Astrocyte (in vitro differentiated cells and primary cell): ENCODE data around the gene ZBTB18. TPM values are rescaled to one million over a fixed set of nuclear protein-coding genes. Genes with fewer than 3 reads are reported as not detected.

Source experiments
- DNase-seq: peaks from one replicate; pipeline ENCODE4 v3.0.0-alpha.2; 2010; ENCODE audit warnings: low read depth
- FAIRE-seq: peaks from 2 replicates; lab custom pipeline; 2011; peaks lifted over from hg19 to GRCh38; lab: Jason Lieb, UNC
- H2AFZ ChIP-seq: 2 replicates; pipeline ENCODE4 v1.6.0; 2012; ENCODE audit warnings: low read depth, low read length, inconsistent platforms
- H3K27ac ChIP-seq: 2 replicates; pipeline ENCODE4 v1.5.1; 2011; ENCODE audit warnings: low read depth, low read length, inconsistent platforms
- H3K27me3 ChIP-seq: 2 replicates; pipeline ENCODE4 v1.6.0; 2011; ENCODE audit warnings: low read length, inconsistent platforms; ENCODE audit not compliant: insufficient read depth
- H3K36me3 ChIP-seq: 2 replicates; pipeline ENCODE4 v1.5.1; 2011; ENCODE audit warnings: low read length, inconsistent platforms; ENCODE audit not compliant: insufficient read depth
- H3K4me1 ChIP-seq: 2 replicates; pipeline ENCODE4 v1.5.1; 2011; ENCODE audit warnings: low read length, inconsistent platforms; ENCODE audit not compliant: insufficient read depth
- H3K4me2 ChIP-seq: 2 replicates; pipeline ENCODE4 v1.6.0; 2012; ENCODE audit warnings: low read length, inconsistent platforms
- H3K4me3 ChIP-seq: 2 replicates; pipeline ENCODE4 v1.5.1; 2011; ENCODE audit warnings: low read depth, mild to moderate bottlenecking, low read length, inconsistent platforms; ENCODE audit not compliant: insufficient read depth
- H3K79me2 ChIP-seq: 2 replicates; pipeline ENCODE4 v1.6.0; 2012; ENCODE audit warnings: mild to moderate bottlenecking, low read length, inconsistent platforms; ENCODE audit not compliant: insufficient read depth
- H3K9ac ChIP-seq: 2 replicates; pipeline ENCODE4 v1.6.0; 2012; ENCODE audit warnings: mild to moderate bottlenecking, low read length, inconsistent platforms
- H3K9me3 ChIP-seq: 2 replicates; pipeline ENCODE4 v1.5.1; 2012; ENCODE audit warnings: low read depth, mild to moderate bottlenecking, low read length, inconsistent platforms; ENCODE audit not compliant: insufficient read depth
- H4K20me1 ChIP-seq: 2 replicates; pipeline ENCODE4 v1.6.0; 2012; ENCODE audit warnings: low read length, inconsistent platforms; ENCODE audit not compliant: insufficient read depth
- H3K27ac Mint-ChIP-seq: one replicate; pipeline ENCODE4 v1.8.0; 2021; ENCODE audit warnings: mild to moderate bottlenecking, mixed read lengths; ENCODE audit not compliant: unreplicated experiment
- H3K27me3 Mint-ChIP-seq: one replicate; pipeline ENCODE4 v1.8.0; 2021; ENCODE audit warnings: low read depth, mixed read lengths; ENCODE audit not compliant: unreplicated experiment
- H3K36me3 Mint-ChIP-seq: one replicate; pipeline ENCODE4 v1.8.0; 2021; ENCODE audit warnings: low read depth, mixed read lengths; ENCODE audit not compliant: unreplicated experiment
- H3K4me1 Mint-ChIP-seq: one replicate; pipeline ENCODE4 v1.8.0; 2021; ENCODE audit warnings: low read depth, mixed read lengths; ENCODE audit not compliant: unreplicated experiment
- H3K4me3 Mint-ChIP-seq: one replicate; pipeline ENCODE4 v1.8.0; 2021; ENCODE audit warnings: mild to moderate bottlenecking, moderate library complexity, mixed read lengths; ENCODE audit not compliant: unreplicated experiment
- H3K9me3 Mint-ChIP-seq: one replicate; pipeline ENCODE4 v1.8.0; 2021; ENCODE audit warnings: mild to moderate bottlenecking, mixed read lengths; ENCODE audit not compliant: unreplicated experiment
- CTCF ChIP-seq: IDR thresholded peaks from 2 replicates; pipeline ENCODE4 v1.5.1; 2011; ENCODE audit warnings: low read depth, mild to moderate bottlenecking, inconsistent platforms, low read length, moderate library complexity; ENCODE audit not compliant: insufficient read depth
- EZH2 ChIP-seq: IDR thresholded peaks from 2 replicates; pipeline ENCODE4 v1.6.1; 2012; ENCODE audit warnings: mild to moderate bottlenecking, low read length, inconsistent platforms; ENCODE audit not compliant: insufficient read depth
- total RNA-seq: library from RNA; stranded (reverse); gene quantifications from 2 replicates; pipeline ENCODE4 v1.2.1, GENCODE V29; 2021

The ZBTB18 gene
- total RNA-seq, 1 donor from 2014 or later: 19.2 TPM

- peak overlapping the region; percentile 95 for H3K4me3 ChIP-seq
- peak overlapping the region; percentile 97 for H3K9ac ChIP-seq
- peaks cover 34% of the 10 kb centered on the region for H4K20me1 ChIP-seq
- peaks cover 27% of the 10 kb centered on the region for H3K4me1 ChIP-seq
- H2AFZ ChIP-seq: peak overlapping the region; percentile 89
- FAIRE-seq (no peak), DNase-seq (no peak)
- no peaks in the 10 kb centered on the region for H3K9me3 Mint-ChIP-seq
- peak overlapping the region; percentile 96 for H3K27ac Mint-ChIP-seq
- no peaks in the 10 kb centered on the region for H3K36me3 ChIP-seq
- peaks cover 2% of the 10 kb centered on the region for H3K27me3 Mint-ChIP-seq
- H3K4me1 Mint-ChIP-seq: peaks cover 14% of the 10 kb centered on the region
- no peak for TF ChIP-seq CTCF
- TF ChIP-seq EZH2: no peak
- no peaks in the 10 kb centered on the region for H3K27me3 ChIP-seq
- H3K4me2 ChIP-seq: peak overlapping the region; percentile 94
- no peaks in the 10 kb centered on the region for H3K9me3 ChIP-seq
- H3K27ac ChIP-seq: peak overlapping the region; percentile 95
- H3K4me3 Mint-ChIP-seq: peak overlapping the region; percentile 88
- H3K36me3 Mint-ChIP-seq: no peaks in the 10 kb centered on the region
- H3K79me2 ChIP-seq: peaks cover 34% of the 10 kb centered on the region
Observed at GRCh38 chr1:244047621-244048255, 3.3 kb upstream of the ZBTB18 start.

- Histone ChIP-seq H3K9me3 (no peaks in the 10 kb centered on the region), H3K27me3 (no peaks in the 10 kb centered on the region), H3K4me3 (peak overlapping the region; percentile 95), H2AFZ (no peak overlapping the region), H3K27ac (peak overlapping the region; percentile 95), H3K4me2 (peak overlapping the region; percentile 94), H3K36me3 (no peaks in the 10 kb centered on the region), H4K20me1 (peaks cover 41% of the 10 kb centered on the region), H3K9ac (peak overlapping the region; percentile 97), H3K4me1 (peaks cover 27% of the 10 kb centered on the region), H3K79me2 (peaks cover 42% of the 10 kb centered on the region)
- Mint-ChIP-seq H3K36me3 (no peaks in the 10 kb centered on the region), H3K4me1 (peaks cover 14% of the 10 kb centered on the region), H3K9me3 (no peaks in the 10 kb centered on the region), H3K4me3 (peak overlapping the region; percentile 88), H3K27me3 (peaks cover 2% of the 10 kb centered on the region), H3K27ac (no peak overlapping the region)
- no peak for FAIRE-seq
- TF ChIP-seq CTCF (no peak), EZH2 (no peak)
- peak; percentile 98 for DNase-seq
Observed at GRCh38 chr1:244048256-244049161, 2.6 kb upstream of the ZBTB18 start.
